Stimulated activated naive B cell treated with anti-CD40 and anti-IgM and Interleukin-4, amounts not matched to agents 10 μg/mL and 1 μg/mL and 100 μg/mL, for 72 hours (primary cell): ENCODE data around the gene CTNNBL1.

Experiments
- ATAC-seq, 2 donors: fragments of 150-1000 bp; cut with Tn5 transposase; replicated peaks; 2 replicates each; pipeline ENCODE4 v1.10.0; 2021; ENCODE audit warnings: moderate library complexity in 1 of 2
- DNase-seq: peaks from one replicate; pipeline ENCODE4 v3.0.0; 2021
- H3K27ac Mint-ChIP-seq: one replicate; pipeline ENCODE4 v1.8.0; 2022; ENCODE audit warnings: mild to moderate bottlenecking, mixed read lengths
- H3K27me3 Mint-ChIP-seq, 2 donors: one replicate each; pipeline ENCODE4 v1.8.0; 2022; ENCODE audit warnings: mixed read lengths in 2 of 2
- H3K36me3 Mint-ChIP-seq, 2 donors: one replicate each; pipeline ENCODE4 v1.8.0; 2022; ENCODE audit warnings: mixed read lengths in 2 of 2, mild to moderate bottlenecking in 1 of 2
- H3K4me1 Mint-ChIP-seq, 2 donors: one replicate each; pipeline ENCODE4 v1.8.0; 2022; ENCODE audit warnings: mixed read lengths in 2 of 2, mild to moderate bottlenecking in 1 of 2
- H3K4me3 Mint-ChIP-seq, 2 donors: one replicate each; pipeline ENCODE4 v1.8.0; 2022; ENCODE audit warnings: mild to moderate bottlenecking in 2 of 2, mixed read lengths in 2 of 2, moderate library complexity in 1 of 2
- H3K9me3 Mint-ChIP-seq, 2 donors: one replicate each; pipeline ENCODE4 v1.8.0; 2022; ENCODE audit warnings: mixed read lengths in 2 of 2, mild to moderate bottlenecking in 1 of 2

CTNNBL1 gene

DNA sequence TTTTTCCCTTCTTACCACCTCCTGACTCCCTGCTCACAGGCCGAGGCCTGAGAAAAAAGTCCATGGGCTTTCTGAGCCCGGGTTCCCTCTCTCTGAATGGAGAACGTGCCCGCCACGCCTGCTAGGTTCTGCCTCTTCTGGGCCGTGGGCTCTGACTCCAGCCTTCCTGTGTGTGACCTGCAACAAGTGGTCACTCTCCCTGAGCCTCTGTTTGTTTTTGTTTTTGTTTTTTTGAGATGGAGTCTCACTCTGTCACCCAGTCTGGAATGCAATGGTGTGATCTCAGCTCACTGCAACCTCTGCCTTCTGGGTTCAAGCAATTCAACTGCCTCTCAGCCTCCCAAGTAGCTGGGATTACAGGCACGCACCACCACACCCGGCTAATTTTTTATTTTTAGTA is 191.2 kb downstream of the CTNNBL1 start:
- H3K27me3 Mint-ChIP-seq: peaks cover 7 to 15% of the 10 kb centered on the region in 2 donors
- no peak for ATAC-seq
- no peaks in the 10 kb centered on the region for H3K36me3 Mint-ChIP-seq
- no peak for DNase-seq
- no peaks in the 10 kb centered on the region for H3K9me3 Mint-ChIP-seq
- H3K4me1 Mint-ChIP-seq: peaks cover 0 to 2% of the 10 kb centered on the region in 2 donors
- no peak overlapping the region for H3K4me3 Mint-ChIP-seq
- H3K27ac Mint-ChIP-seq: no peak overlapping the region

GRCh38 chr20:37885593-37886503 is 192.0 kb downstream of the CTNNBL1 start:
- Mint-ChIP-seq H3K4me3 (no peak overlapping the region), H3K27me3 (peaks cover 7 to 15% of the 10 kb centered on the region in 2 donors), H3K4me1 (peaks cover 0 to 2% of the 10 kb centered on the region in 2 donors), H3K36me3 (no peaks in the 10 kb centered on the region), H3K27ac (peak overlapping the region; percentile 56), H3K9me3 (no peaks in the 10 kb centered on the region)
- ATAC-seq (no peak), DNase-seq (no peak)

- no peak overlapping the region for H3K27ac Mint-ChIP-seq
- no peaks in the 10 kb centered on the region for H3K36me3 Mint-ChIP-seq
- peaks cover 7 to 12% of the 10 kb centered on the region in 2 donors for H3K27me3 Mint-ChIP-seq
- DNase-seq (no peak), ATAC-seq (peak in 1 of 2 donors; percentile 31)
- no peaks in the 10 kb centered on the region for H3K9me3 Mint-ChIP-seq
- no peak overlapping the region for H3K4me3 Mint-ChIP-seq
- peaks cover 0 to 5% of the 10 kb centered on the region in 2 donors for H3K4me1 Mint-ChIP-seq
Measured at GRCh38 chr20:37886851-37887297, 193.0 kb downstream of the CTNNBL1 start.

DNA sequence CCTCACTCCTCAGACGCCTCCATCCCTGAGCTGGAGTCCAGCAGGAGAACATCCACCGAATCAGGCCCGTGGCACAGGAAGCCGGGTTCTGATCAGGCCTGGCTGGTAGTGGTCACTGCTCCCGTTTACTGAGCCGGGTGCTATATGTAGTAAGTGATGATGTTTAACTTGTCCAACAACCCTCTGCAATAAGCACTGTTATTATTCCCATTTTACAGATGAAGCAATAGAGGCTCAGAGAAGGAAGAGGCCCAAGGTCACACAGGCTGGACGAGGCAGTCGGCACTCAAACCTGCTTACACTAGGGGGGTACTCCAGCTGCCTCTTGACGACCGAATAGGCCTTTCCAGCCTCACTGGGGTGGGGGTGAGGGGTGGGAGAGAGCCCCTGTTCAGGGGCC is 194.8 kb downstream of the CTNNBL1 start:
- Mint-ChIP-seq H3K4me1 (peaks cover 0 to 5% of the 10 kb centered on the region in 2 donors), H3K9me3 (no peaks in the 10 kb centered on the region), H3K27me3 (peaks cover 7% of the 10 kb centered on the region in 2 donors), H3K4me3 (no peak overlapping the region), H3K27ac (no peak overlapping the region), H3K36me3 (no peaks in the 10 kb centered on the region)
- DNase-seq: no peak
- ATAC-seq: no peak

- ATAC-seq: no peak
- H3K36me3 Mint-ChIP-seq: no peaks in the 10 kb centered on the region
- H3K9me3 Mint-ChIP-seq: no peaks in the 10 kb centered on the region
- peaks cover 7% of the 10 kb centered on the region in 2 donors for H3K27me3 Mint-ChIP-seq
- H3K4me3 Mint-ChIP-seq: no peak overlapping the region
- DNase-seq: no peak
- H3K4me1 Mint-ChIP-seq: peaks cover 0 to 5% of the 10 kb centered on the region in 2 donors
- H3K27ac Mint-ChIP-seq: no peak overlapping the region
Measured at GRCh38 chr20:37890108-37890507, 196.3 kb downstream of the CTNNBL1 start.

DNA sequence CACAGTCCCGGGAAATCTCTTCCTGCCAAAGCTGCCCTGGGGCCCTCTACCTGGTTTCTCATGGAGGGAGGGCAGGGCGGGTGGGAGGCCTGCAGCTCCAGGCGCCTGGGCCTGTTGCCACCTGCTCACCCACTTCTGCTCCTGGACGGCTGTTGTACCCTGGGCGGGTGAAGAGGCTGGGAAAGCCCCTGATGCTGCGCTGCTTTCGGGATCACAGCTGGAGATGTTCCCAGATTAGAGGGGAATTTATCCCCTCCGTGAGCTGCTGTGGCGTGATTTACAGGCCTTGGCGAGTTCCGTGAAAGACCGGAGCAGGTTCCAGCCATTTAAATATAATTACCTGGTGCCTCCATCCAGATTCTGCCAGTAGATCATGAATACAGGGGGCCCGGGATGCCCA is 196.8 kb downstream of the CTNNBL1 start:
- DNase-seq (no peak), ATAC-seq (no peak)
- Mint-ChIP-seq H3K27ac (no peak overlapping the region), H3K4me1 (peaks cover 0 to 5% of the 10 kb centered on the region in 2 donors), H3K9me3 (no peaks in the 10 kb centered on the region), H3K4me3 (no peak overlapping the region), H3K36me3 (no peaks in the 10 kb centered on the region), H3K27me3 (peaks cover 7% of the 10 kb centered on the region in 2 donors)

GRCh38 chr20:37892001-37892400 is 198.2 kb downstream of the CTNNBL1 start:
- DNase-seq (no peak), ATAC-seq (no peak)
- peaks cover 7% of the 10 kb centered on the region in 2 donors for H3K27me3 Mint-ChIP-seq
- H3K4me1 Mint-ChIP-seq: peaks cover 0 to 5% of the 10 kb centered on the region in 2 donors
- no peaks in the 10 kb centered on the region for H3K36me3 Mint-ChIP-seq
- no peaks in the 10 kb centered on the region for H3K9me3 Mint-ChIP-seq
- no peak overlapping the region for H3K4me3 Mint-ChIP-seq
- H3K27ac Mint-ChIP-seq: no peak overlapping the region

GRCh38 chr20:37893566-37894241 is 199.9 kb downstream of the CTNNBL1 start:
- ATAC-seq (no peak), DNase-seq (no peak)
- H3K9me3 Mint-ChIP-seq: no peaks in the 10 kb centered on the region
- H3K36me3 Mint-ChIP-seq: no peaks in the 10 kb centered on the region
- H3K4me3 Mint-ChIP-seq: no peak overlapping the region
- peaks cover 0 to 5% of the 10 kb centered on the region in 2 donors for H3K4me1 Mint-ChIP-seq
- H3K27me3 Mint-ChIP-seq: peaks cover 0 to 4% of the 10 kb centered on the region in 2 donors
- no peak overlapping the region for H3K27ac Mint-ChIP-seq

- Mint-ChIP-seq H3K27ac (no peak overlapping the region), H3K4me3 (no peak overlapping the region), H3K36me3 (no peaks in the 10 kb centered on the region), H3K4me1 (peaks cover 0 to 5% of the 10 kb centered on the region in 2 donors), H3K27me3 (peaks cover 5 to 8% of the 10 kb centered on the region in 2 donors), H3K9me3 (no peaks in the 10 kb centered on the region)
- DNase-seq (no peak), ATAC-seq (no peak)
Measured at GRCh38 chr20:37894454-37894853, 200.6 kb downstream of the CTNNBL1 start.

DNA sequence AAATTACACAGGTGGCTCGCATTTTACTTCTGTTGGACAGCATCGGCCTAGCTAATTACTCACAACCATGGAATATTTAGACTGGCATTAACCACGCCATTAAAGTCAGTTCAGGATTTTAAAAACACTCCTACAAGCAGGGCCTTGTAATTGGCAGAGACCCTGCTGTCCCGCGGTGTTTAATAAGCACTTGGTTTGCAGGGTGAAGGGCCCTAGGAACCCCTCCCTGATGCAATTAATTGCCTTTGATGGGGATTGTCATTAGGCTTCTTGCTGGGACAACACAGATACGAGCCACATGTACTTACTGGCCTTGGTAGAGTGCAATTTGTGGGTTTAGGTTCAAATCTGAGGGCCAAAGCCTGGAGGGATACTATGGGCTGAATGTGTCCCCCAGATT is 201.3 kb downstream of the CTNNBL1 start:
- no peak overlapping the region for H3K4me3 Mint-ChIP-seq
- no peaks in the 10 kb centered on the region for H3K9me3 Mint-ChIP-seq
- no peaks in the 10 kb centered on the region for H3K36me3 Mint-ChIP-seq
- H3K27ac Mint-ChIP-seq: no peak overlapping the region
- DNase-seq (no peak), ATAC-seq (no peak)
- H3K27me3 Mint-ChIP-seq: peaks cover 12 to 14% of the 10 kb centered on the region in 2 donors
- peaks cover 0 to 3% of the 10 kb centered on the region in 2 donors for H3K4me1 Mint-ChIP-seq

DNA sequence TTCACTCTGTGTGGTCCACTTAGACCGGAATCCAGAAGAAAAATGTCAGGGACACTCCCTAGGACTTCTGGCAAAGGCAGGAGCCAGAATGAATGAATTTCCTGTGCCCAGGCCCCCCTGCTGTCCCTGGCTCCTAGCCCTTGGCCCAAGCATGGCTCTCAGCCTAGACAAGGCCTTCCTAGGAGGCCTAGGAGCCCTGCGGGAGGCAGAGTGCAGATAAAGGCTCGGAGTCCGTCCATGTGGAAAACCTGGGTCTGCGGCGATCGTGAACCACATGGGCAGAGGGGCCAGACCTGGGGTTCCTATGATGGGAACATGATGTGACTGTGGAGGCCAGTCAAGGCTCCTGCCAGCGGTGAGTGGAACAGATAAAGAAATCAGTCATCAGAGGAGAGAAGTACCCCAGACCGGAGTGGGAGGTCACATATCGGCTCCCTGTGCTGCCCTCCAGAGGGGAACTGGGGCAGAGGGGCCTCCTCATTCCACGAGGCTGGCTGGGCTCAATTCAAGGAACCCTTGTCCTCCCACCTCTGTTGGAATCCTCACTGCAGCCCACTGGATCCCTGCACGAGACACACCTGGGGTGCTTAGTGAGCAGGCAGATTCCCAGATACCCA is 203.2 kb downstream of the CTNNBL1 start:
- ATAC-seq (no peak), DNase-seq (no peak)
- Mint-ChIP-seq H3K4me3 (no peak overlapping the region), H3K27me3 (peaks cover 26 to 27% of the 10 kb centered on the region in 2 donors), H3K27ac (no peak overlapping the region), H3K4me1 (peaks cover 4 to 9% of the 10 kb centered on the region in 2 donors), H3K9me3 (no peaks in the 10 kb centered on the region), H3K36me3 (no peaks in the 10 kb centered on the region)

GRCh38 chr20:37898233-37899104 is 204.6 kb downstream of the CTNNBL1 start:
- Mint-ChIP-seq H3K36me3 (no peaks in the 10 kb centered on the region), H3K27me3 (peaks cover 31 to 36% of the 10 kb centered on the region in 2 donors), H3K4me3 (no peak overlapping the region), H3K27ac (no peak overlapping the region), H3K9me3 (no peaks in the 10 kb centered on the region), H3K4me1 (peaks cover 7 to 14% of the 10 kb centered on the region in 2 donors)
- DNase-seq: no peak
- peak in 1 of 2 donors; percentile 33 for ATAC-seq

- DNase-seq: no peak
- H3K4me3 Mint-ChIP-seq: no peak overlapping the region
- H3K4me1 Mint-ChIP-seq: peaks cover 12 to 20% of the 10 kb centered on the region in 2 donors
- H3K36me3 Mint-ChIP-seq: peaks cover 3 to 4% of the 10 kb centered on the region in 2 donors
- H3K9me3 Mint-ChIP-seq: no peaks in the 10 kb centered on the region
- H3K27me3 Mint-ChIP-seq: peaks cover 38 to 45% of the 10 kb centered on the region in 2 donors
- H3K27ac Mint-ChIP-seq: no peak overlapping the region
- ATAC-seq: no peak
Measured at GRCh38 chr20:37899105-37900045, 205.5 kb downstream of the CTNNBL1 start.
